ENCODE results near the gene NTM.

DNA sequence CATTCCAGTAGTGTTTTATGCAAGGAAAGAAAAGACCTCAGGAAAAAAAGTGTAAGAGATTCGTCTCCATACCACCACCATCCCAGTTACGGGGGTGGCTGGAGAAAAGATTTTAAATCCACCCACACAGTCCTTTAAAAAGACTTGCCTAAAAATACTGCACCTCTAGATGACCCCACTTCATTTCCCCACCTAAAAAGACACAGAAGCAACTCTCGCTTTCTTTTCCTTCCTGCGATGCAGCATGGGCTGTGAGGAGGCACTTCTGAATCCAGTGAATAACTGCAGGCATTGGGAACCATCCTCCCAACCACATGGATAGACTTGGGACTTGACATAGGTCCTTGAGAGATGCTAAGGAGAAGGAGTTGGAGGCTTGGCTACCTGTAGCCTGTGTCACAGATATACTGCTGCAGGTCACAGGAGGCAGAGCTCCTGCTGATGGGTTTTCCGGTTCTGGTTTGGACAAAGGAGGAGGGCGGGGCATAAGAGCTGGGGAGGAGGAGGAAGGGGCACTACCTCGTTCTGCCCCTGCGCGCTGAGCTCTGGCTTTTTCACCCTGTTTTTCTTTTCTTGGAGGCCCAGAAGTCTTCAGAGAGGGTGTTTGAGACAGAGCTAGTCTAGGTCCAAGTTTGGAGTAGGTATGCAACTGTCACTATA, 285.9 kb downstream of the NTM start:
- TF ChIP-seq, protein P1, sequence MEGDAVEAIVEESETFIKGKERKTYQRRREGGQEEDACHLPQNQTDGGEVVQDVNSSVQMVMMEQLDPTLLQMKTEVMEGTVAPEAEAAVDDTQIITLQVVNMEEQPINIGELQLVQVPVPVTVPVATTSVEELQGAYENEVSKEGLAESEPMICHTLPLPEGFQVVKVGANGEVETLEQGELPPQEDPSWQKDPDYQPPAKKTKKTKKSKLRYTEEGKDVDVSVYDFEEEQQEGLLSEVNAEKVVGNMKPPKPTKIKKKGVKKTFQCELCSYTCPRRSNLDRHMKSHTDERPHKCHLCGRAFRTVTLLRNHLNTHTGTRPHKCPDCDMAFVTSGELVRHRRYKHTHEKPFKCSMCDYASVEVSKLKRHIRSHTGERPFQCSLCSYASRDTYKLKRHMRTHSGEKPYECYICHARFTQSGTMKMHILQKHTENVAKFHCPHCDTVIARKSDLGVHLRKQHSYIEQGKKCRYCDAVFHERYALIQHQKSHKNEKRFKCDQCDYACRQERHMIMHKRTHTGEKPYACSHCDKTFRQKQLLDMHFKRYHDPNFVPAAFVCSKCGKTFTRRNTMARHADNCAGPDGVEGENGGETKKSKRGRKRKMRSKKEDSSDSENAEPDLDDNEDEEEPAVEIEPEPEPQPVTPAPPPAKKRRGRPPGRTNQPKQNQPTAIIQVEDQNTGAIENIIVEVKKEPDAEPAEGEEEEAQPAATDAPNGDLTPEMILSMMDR (IDR thresholded peaks at IDR 0.05; ENCODE audit: poor library complexity): no peak
- TF ChIP-seq EZH2 (IDR thresholded peaks at IDR 0.05; ENCODE audit: borderline replicate concordance) (no peak), EZH2phosphoT487 (IDR thresholded peaks at IDR 0.05; ENCODE audit: low read depth, severe bottlenecking, unreplicated experiment) (no peak)

All from hepatocyte (in vitro differentiated cells).